Hepatocyte (in vitro differentiated cells): ENCODE measurements around the gene ARHGEF40. TPM values are rescaled to one million over a fixed set of nuclear protein-coding genes. Genes with fewer than 3 reads are reported as not detected.

ENCODE experiments used
- DNase-seq: peaks from one replicate; pipeline ENCODE4 v3.0.0-alpha.2; 2016; ENCODE audit warnings: low spot score
- H2AFZ ChIP-seq: fragments of 200-600 bp; sonication (generic); 2 replicates; pipeline ENCODE4 v1.6.0; 2016; ENCODE audit warnings: antibody characterized with exemption, mild to moderate bottlenecking
- H3K27ac ChIP-seq: fragments of 200-600 bp; sonication (generic); 2 replicates; pipeline ENCODE4 v1.5.1; 2016; ENCODE audit warnings: mild to moderate bottlenecking
- H3K27me3 ChIP-seq: fragments of 200-600 bp; sonication (generic); 2 replicates; pipeline ENCODE4 v1.6.1; 2016
- H3K36me3 ChIP-seq: fragments of 200-600 bp; sonication (generic); replicated peaks from 2 replicates; pipeline ENCODE4 v1.5.1; 2016; ENCODE audit warnings: low read depth; ENCODE audit not compliant: insufficient read depth
- H3K4me1 ChIP-seq: fragments of 200-600 bp; sonication (generic); 2 replicates; pipeline ENCODE4 v1.5.1; 2016; ENCODE audit warnings: mild to moderate bottlenecking, moderate library complexity; ENCODE audit not compliant: insufficient read depth
- H3K4me2 ChIP-seq: fragments of 200-600 bp; sonication (generic); 2 replicates; pipeline ENCODE4 v1.6.0; 2016
- H3K4me3 ChIP-seq: fragments of 200-600 bp; sonication (generic); 2 replicates; pipeline ENCODE4 v1.5.1; 2016; ENCODE audit warnings: mild to moderate bottlenecking
- H3K79me2 ChIP-seq: fragments of 200-600 bp; sonication (generic); 2 replicates; pipeline ENCODE4 v1.6.0; 2017; ENCODE audit warnings: mild to moderate bottlenecking
- H3K9me2 ChIP-seq: fragments of 200-600 bp; sonication (generic); replicated peaks from 2 replicates; pipeline ENCODE4 v1.6.0; 2017; ENCODE audit warnings: mild to moderate bottlenecking; ENCODE audit not compliant: insufficient read depth
- H3K9me3 ChIP-seq: fragments of 200-600 bp; sonication (generic); 2 replicates; pipeline ENCODE4 v1.5.1; 2016; ENCODE audit warnings: low read depth, mild to moderate bottlenecking
- H4K20me1 ChIP-seq: fragments of 200-600 bp; sonication (generic); 2 replicates; pipeline ENCODE4 v1.6.0; 2016; ENCODE audit warnings: mild to moderate bottlenecking; ENCODE audit not compliant: insufficient read depth, poor library complexity, severe bottlenecking
- CTCF ChIP-seq: fragments of 200-600 bp; sonication (generic); IDR thresholded peaks from 2 replicates; pipeline ENCODE4 v1.5.1; 2016; ENCODE audit warnings: antibody characterized with exemption, mild to moderate bottlenecking; ENCODE audit not compliant: poor library complexity
- EZH2 ChIP-seq: fragments of 200-600 bp; sonication (generic); IDR thresholded peaks from 2 replicates; pipeline ENCODE4 v1.6.1; 2016; ENCODE audit warnings: antibody characterized with exemption, mild to moderate bottlenecking, borderline replicate concordance
- EZH2phosphoT487 ChIP-seq: fragments of 200-600 bp; sonication (generic); IDR thresholded peaks from one replicate; pipeline ENCODE4 v1.6.1; 2018; ENCODE audit warnings: antibody characterized with exemption, mild to moderate bottlenecking, low read depth, moderate library complexity; ENCODE audit not compliant: unreplicated experiment, severe bottlenecking
- WGBS: methylation state at CpG from one replicate; pipeline ENCODE4 v1.1.6; 2016; ENCODE audit warnings: low lambda C conversion rate; ENCODE audit errors: missing lambda C conversion rate; 5-methylcytosine and 5-hydroxymethylcytosine counted together
- polyA plus RNA-seq: library from polyadenylated mRNA; unstranded; fragments of >200 nt; fragmentation: Nextera tagmentation; extraction: Ambion mirVana; gene quantifications from 2 replicates; pipeline ENCODE4 v1.2.1, GENCODE V29; 2016
- total RNA-seq: library from RNA; depleted of rRNA; stranded (reverse); fragments of >200 nt; gene quantifications from 2 replicates; pipeline ENCODE4 v1.2.3, GENCODE V29; 2014

Gene ARHGEF40
- total and polyA plus RNA-seq, 2 experiments from 2014 or later = 38.1 to 53.7 TPM

GRCh38 chr14:21108791-21109190, 38.7 kb downstream of the ARHGEF40 start:
- WGBS = 97% methylated on average over 4 of the region's 4 CpGs
- Histone ChIP-seq H2AFZ (no peak overlapping the region), H3K9me2 (no peaks in the 10 kb centered on the region), H3K4me3 (no peak overlapping the region), H3K4me1 (peaks cover 21% of the 10 kb centered on the region), H3K79me2 (no peaks in the 10 kb centered on the region), H3K9me3 (no peaks in the 10 kb centered on the region), H4K20me1 (no peaks in the 10 kb centered on the region), H3K27ac (no peak overlapping the region), H3K4me2 (no peak overlapping the region), H3K36me3 (no peaks in the 10 kb centered on the region), H3K27me3 (no peaks in the 10 kb centered on the region)
- no peak for TF ChIP-seq EZH2phosphoT487
- TF ChIP-seq EZH2 = no peak
- no peak for TF ChIP-seq CTCF
- no peak for DNase-seq

GRCh38 chr14:21109377-21110138, 39.5 kb downstream of the ARHGEF40 start:
- Histone ChIP-seq H3K27me3 (no peaks in the 10 kb centered on the region), H3K4me2 (no peak overlapping the region), H4K20me1 (no peaks in the 10 kb centered on the region), H3K9me2 (no peaks in the 10 kb centered on the region), H3K27ac (no peak overlapping the region), H3K79me2 (no peaks in the 10 kb centered on the region), H3K4me1 (peaks cover 20% of the 10 kb centered on the region), H3K4me3 (no peak overlapping the region), H2AFZ (no peak overlapping the region), H3K9me3 (no peaks in the 10 kb centered on the region), H3K36me3 (no peaks in the 10 kb centered on the region)
- DNase-seq = no peak
- TF ChIP-seq EZH2phosphoT487 (no peak), CTCF (no peak), EZH2 (no peak)
- WGBS = 82% methylated on average over 6 of the region's 6 CpGs

- Histone ChIP-seq H3K27ac (no peak overlapping the region), H3K79me2 (no peaks in the 10 kb centered on the region), H3K27me3 (no peaks in the 10 kb centered on the region), H3K4me3 (no peak overlapping the region), H3K9me2 (no peaks in the 10 kb centered on the region), H3K36me3 (no peaks in the 10 kb centered on the region), H3K4me1 (no peaks in the 10 kb centered on the region), H2AFZ (no peak overlapping the region), H3K9me3 (no peaks in the 10 kb centered on the region), H4K20me1 (no peaks in the 10 kb centered on the region), H3K4me2 (no peak overlapping the region)
- DNase-seq = no peak
- TF ChIP-seq EZH2phosphoT487 (no peak), CTCF (no peak), EZH2 (no peak)
- WGBS = 95% methylated on average over 4 of the region's 4 CpGs
These were observed 42.2 kb downstream of the ARHGEF40 start for GRCh38 chr14:21112255-21112654.

GRCh38 chr14:21113369-21113768, 43.3 kb downstream of the ARHGEF40 start:
- Histone ChIP-seq H3K4me1 (no peaks in the 10 kb centered on the region), H3K9me2 (no peaks in the 10 kb centered on the region), H3K9me3 (no peaks in the 10 kb centered on the region), H3K4me2 (no peak overlapping the region), H3K27me3 (no peaks in the 10 kb centered on the region), H3K36me3 (no peaks in the 10 kb centered on the region), H2AFZ (no peak overlapping the region), H3K27ac (no peak overlapping the region), H4K20me1 (no peaks in the 10 kb centered on the region), H3K4me3 (no peak overlapping the region), H3K79me2 (no peaks in the 10 kb centered on the region)
- TF ChIP-seq CTCF (no peak), EZH2 (no peak), EZH2phosphoT487 (no peak)
- 95% methylated on average over 2 of the region's 2 CpGs for WGBS
- DNase-seq = no peak
